IMR-90 (cell line): Measurements from ENCODE around the gene PET100. TPM values are rescaled to one million over a fixed set of nuclear protein-coding genes. Genes with fewer than 3 reads are reported as not detected.
A peak's percentile ranks its signal among the peaks of the same experiment; 100 is the strongest.

Source experiments
- ATAC-seq: fragments of 200-7000 bp; cut with Tn5 transposase; 2 replicates; pipeline ENCODE4 v1.9.1; 2020; ENCODE audit warnings: low read depth, mild to moderate bottlenecking, moderate library complexity
- BruUV-seq: library from RNA; stranded (reverse); fragments of 400-500 nt; replicated peaks from 2 replicates; lab custom pipeline; 2021; lab: Mats Ljungman, UMichigan
- CTCF ChIA-PET: fragments of 300-600 bp; formaldehyde crosslinking; extraction: SDS; loops from one replicate; lab custom pipeline; 2021; ENCODE audit warnings: antibody characterized with exemption; lab: Yijun Ruan, JAX
- POLR2A ChIA-PET: fragments of 300-600 bp; sonication (Branson Sonifier 250); formaldehyde crosslinking; loops from one replicate; lab custom pipeline; 2022; ENCODE audit warnings: antibody characterized with exemption; ENCODE audit not compliant: unreplicated experiment; lab: Charles Lee
- DNase-seq: peaks from one replicate; pipeline ENCODE4 v3.0.0; 2013
- H2AFZ ChIP-seq: replicated peaks from 2 replicates; pipeline ENCODE3; 2013; ENCODE audit warnings: low read length, mild to moderate bottlenecking; ENCODE audit not compliant: poor library complexity
- H2AK5ac ChIP-seq: 2 replicates; pipeline ENCODE4 v1.6.1; 2013; ENCODE audit warnings: low read depth, low read length, inconsistent platforms
- H2AK9ac ChIP-seq: replicated peaks from 2 replicates; pipeline ENCODE3; 2013; ENCODE audit warnings: mild to moderate bottlenecking, low read depth, low read length, moderate library complexity; ENCODE audit not compliant: poor library complexity
- H2BK120ac ChIP-seq: 2 replicates; pipeline ENCODE4 v1.6.1; 2013; ENCODE audit warnings: low read depth, low read length, inconsistent platforms
- H2BK15ac ChIP-seq: 3 replicates; pipeline ENCODE4 v1.6.1; 2013; ENCODE audit warnings: low read depth, low read length, inconsistent platforms
- H2BK20ac ChIP-seq: 2 replicates; pipeline ENCODE4 v1.6.1; 2013; ENCODE audit warnings: low read depth, mild to moderate bottlenecking, inconsistent platforms, low read length, moderate library complexity
- H2BK5ac ChIP-seq: 2 replicates; pipeline ENCODE4 v1.6.1; 2013; ENCODE audit warnings: mild to moderate bottlenecking, low read depth, low read length, inconsistent platforms; ENCODE audit not compliant: poor library complexity, severe bottlenecking
- H3K14ac ChIP-seq: replicated peaks from 2 replicates; pipeline ENCODE4 v1.6.1; 2013; ENCODE audit warnings: low read depth, low read length, inconsistent platforms
- H3K18ac ChIP-seq: 2 replicates; pipeline ENCODE4 v1.6.1; 2013; ENCODE audit warnings: low read depth, low read length, control low read depth
- H3K23ac ChIP-seq: 2 replicates; pipeline ENCODE4 v1.6.1; 2013; ENCODE audit warnings: low read depth, low read length, inconsistent platforms
- H3K27ac ChIP-seq: 2 replicates; pipeline ENCODE4 v1.5.1; 2013; ENCODE audit warnings: mild to moderate bottlenecking, control low read depth, low read length; ENCODE audit not compliant: insufficient read depth
- H3K27me3 ChIP-seq: 2 replicates; pipeline ENCODE4 v1.6.1; 2013; ENCODE audit warnings: low read length; ENCODE audit not compliant: control insufficient read depth, insufficient read depth
- H3K36me3 ChIP-seq: 2 replicates; pipeline ENCODE4 v1.6.1; 2013; ENCODE audit warnings: low read length, mixed read lengths; ENCODE audit not compliant: control insufficient read depth, insufficient read depth
- H3K4ac ChIP-seq: 2 replicates; pipeline ENCODE4 v1.6.1; 2013; ENCODE audit warnings: low read depth, low read length, inconsistent platforms
- H3K4me1 ChIP-seq: 2 replicates; pipeline ENCODE4 v1.6.1; 2013; ENCODE audit warnings: low read length, mixed read lengths; ENCODE audit not compliant: control insufficient read depth, insufficient read depth
- H3K4me2 ChIP-seq: 2 replicates; pipeline ENCODE4 v1.6.1; 2013; ENCODE audit warnings: low read depth, mild to moderate bottlenecking, control low read depth, low read length, moderate library complexity
- H3K4me3 ChIP-seq: 2 replicates; pipeline ENCODE4 v1.5.1; 2013; ENCODE audit warnings: low read depth, mild to moderate bottlenecking, control low read depth, low read length, moderate library complexity; ENCODE audit not compliant: insufficient read depth
- H3K56ac ChIP-seq: 2 replicates; pipeline ENCODE4 v1.6.1; 2013; ENCODE audit warnings: low read length, inconsistent platforms; ENCODE audit not compliant: insufficient read depth; ENCODE audit errors: extremely low read depth
- H3K79me1 ChIP-seq, 2 experiments: 2 replicates each; pipeline ENCODE4 v1.6.1; 2013; ENCODE audit warnings: low read length in 2 of 2, inconsistent platforms in 1 of 2, low read depth in 1 of 2
- H3K9ac ChIP-seq: 2 replicates; pipeline ENCODE4 v1.6.1; 2013; ENCODE audit warnings: low read depth, low read length, control low read depth
- H3K9me1 ChIP-seq: 2 replicates; pipeline ENCODE4 v1.6.1; 2013; ENCODE audit warnings: low read length, inconsistent platforms; ENCODE audit not compliant: insufficient read depth
- H3K9me3 ChIP-seq: 2 replicates; pipeline ENCODE4 v1.6.1; 2013; ENCODE audit warnings: low read length; ENCODE audit not compliant: control insufficient read depth, insufficient read depth
- H4K20me1 ChIP-seq: 2 replicates; pipeline ENCODE4 v1.6.1; 2013; ENCODE audit warnings: low read length, inconsistent platforms; ENCODE audit not compliant: insufficient read depth
- H4K5ac ChIP-seq: 2 replicates; pipeline ENCODE4 v1.6.1; 2013; ENCODE audit warnings: mild to moderate bottlenecking, low read depth, low read length, control low read depth
- H4K8ac ChIP-seq, 2 experiments: 2 replicates each; pipeline ENCODE4 v1.6.1; 2013; ENCODE audit warnings: low read depth in 2 of 2, low read length in 2 of 2, control low read depth in 1 of 2, inconsistent platforms in 1 of 2
- H4K91ac ChIP-seq: 2 replicates; pipeline ENCODE4 v1.6.1; 2013; ENCODE audit warnings: low read depth, low read length, inconsistent platforms; ENCODE audit not compliant: insufficient read depth
- BHLHE40 ChIP-seq: fragments of 150-350 bp; IDR thresholded peaks from 2 replicates; pipeline ENCODE4 v1.6.1; 2016; ENCODE audit warnings: mild to moderate bottlenecking, low read depth, low read length
- MAZ ChIP-seq: IDR thresholded peaks from 2 replicates; pipeline ENCODE4 v1.6.1; 2012; ENCODE audit warnings: low read depth, mild to moderate bottlenecking, low read length, improper control_type of control experiment, moderate library complexity, borderline replicate concordance
- MXI1 ChIP-seq: IDR thresholded peaks from 2 replicates; pipeline ENCODE4 v1.6.1; 2012; ENCODE audit warnings: low read depth, mild to moderate bottlenecking, low read length, moderate library complexity, borderline replicate concordance
- WGBS, 2 experiments: methylation state at CpG; one replicate each; pipeline versions ENCODE4 v1.1.5 to v1.1.7; 2013; ENCODE audit warnings: missing lambda C conversion rate in 2 of 2; ENCODE audit not compliant: insufficient read length in 1 of 2; ENCODE audit errors: extremely low coverage in 2 of 2; 5-methylcytosine and 5-hydroxymethylcytosine counted together
- dilution Hi-C: fragments of 300-500 bp; cut with HindIII; formaldehyde crosslinking; loops from one replicate; pipeline ENCODE4 v1.14.3; 2018; ENCODE audit warnings: low sequenced_read_pairs; ENCODE audit not compliant: unreplicated experiment
- in situ Hi-C: fragments of 300-500 bp; cut with MboI; formaldehyde crosslinking; loops from 3 replicates; pipeline ENCODE4 v1.14.3; 2019; ENCODE audit warnings: low sequenced_read_pairs, inconsistent platforms, mixed read lengths
- intact Hi-C: fragments of 100-400 bp; cut with micrococcal nuclease; formaldehyde crosslinking; loops from 2 replicates; pipeline ENCODE4 v1.10.0; 2022
- polyA plus RNA-seq, 3 experiments: library from polyadenylated mRNA; depleted of rRNA; stranded (reverse); fragments of >200 nt; gene quantifications; 2 replicates each; pipeline ENCODE4 v1.2.3, GENCODE V29; 2012; ENCODE audit warnings: low replicate concordance in 1 of 3
- total RNA-seq: library from RNA; depleted of rRNA; stranded (reverse); fragments of >200 nt; gene quantifications from 2 replicates; pipeline ENCODE4 v1.2.3, GENCODE V29; 2012

Gene PET100
- total and polyA plus RNA-seq, 2 of the 4 experiments (the other 2 are of a cell fraction), result 1.4 to 31.4 TPM

- TF ChIP-seq MAZ, result no peak
Measured at GRCh38 chr19:7631577-7631976, 2.0 kb downstream of the PET100 start (continued).

DNA sequence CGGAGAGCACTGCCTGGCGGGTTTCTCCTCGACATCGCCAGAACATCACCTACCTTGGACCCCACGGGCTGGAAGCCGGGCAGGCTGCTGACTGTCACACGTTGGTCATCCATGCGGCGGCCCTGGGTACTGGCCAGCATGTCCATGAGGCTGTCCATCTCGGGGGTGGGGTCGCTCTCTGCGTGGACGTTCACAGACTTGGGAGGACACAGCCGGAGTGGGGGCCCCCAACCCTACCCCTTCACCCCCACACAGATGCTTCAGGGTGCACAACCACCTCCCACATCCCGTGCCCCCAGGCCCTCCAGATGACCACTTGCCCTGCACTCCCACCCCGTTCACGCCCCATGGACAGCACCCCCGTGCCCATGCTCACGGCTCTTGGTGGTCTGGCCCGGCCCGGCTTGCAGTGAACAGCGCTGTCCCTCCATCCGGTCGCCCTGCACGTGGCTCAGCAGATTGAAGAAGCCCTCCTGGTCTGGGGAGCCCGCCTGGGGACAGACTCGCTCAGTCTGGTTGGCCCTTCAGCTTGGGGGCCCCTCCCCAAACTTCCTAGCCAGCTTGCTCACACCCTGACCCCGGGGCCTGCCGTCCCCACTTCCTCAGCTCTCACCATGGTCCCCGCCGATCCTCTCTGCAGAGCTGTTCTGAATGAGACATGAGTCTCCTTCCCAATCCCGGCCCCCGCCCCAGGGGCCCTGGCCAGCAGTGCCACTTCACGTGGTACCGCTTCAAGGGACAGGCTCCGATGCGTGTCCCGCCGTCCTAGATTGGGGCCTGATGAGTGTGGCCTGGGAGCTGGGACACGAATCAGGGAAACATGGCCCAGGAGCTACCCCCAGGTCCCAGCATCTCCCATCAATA is 3.0 kb downstream of the PET100 start:
- no peak overlapping the region for H3K9ac ChIP-seq
- peak overlapping the region; percentile 19 for H2AK9ac ChIP-seq
- no peak overlapping the region for H3K56ac ChIP-seq
- H2BK5ac ChIP-seq, result no peak overlapping the region
- H2AFZ ChIP-seq, result no peak overlapping the region
- CTCF ChIA-PET, result no interaction called here
- dilution Hi-C loops (no loop called here), intact Hi-C loops (no loop called here), in situ Hi-C loops (no loop called here)
- H2BK120ac ChIP-seq, result no peak overlapping the region
- no peak for TF ChIP-seq BHLHE40
- TF ChIP-seq MXI1, result no peak
- H2AK5ac ChIP-seq, result no peak overlapping the region
- ATAC-seq (no peak), DNase-seq (no peak)
- H3K4me2 ChIP-seq, result no peak overlapping the region
- H3K36me3 ChIP-seq, result peaks cover 4% of the 10 kb centered on the region; the same call in 1 of the 2 replicates
- peaks cover 0 to 32% of the 10 kb centered on the region in 2 experiments; a peak in 3 of 4 replicates for H3K79me1 ChIP-seq
- no peak overlapping the region for H4K91ac ChIP-seq
- no peak overlapping the region for H3K27ac ChIP-seq
- H2BK20ac ChIP-seq, result no peak overlapping the region
- no peak overlapping the region for H2BK15ac ChIP-seq
- POLR2A ChIA-PET, result interaction anchor here (0.6 kb wide), 1 partner anchor 65 kb away, joined by 3 read pairs; no protein-coding TSS in a partner anchor
- peaks cover 8% of the 10 kb centered on the region; the same call in 1 of the 2 replicates for H3K9me1 ChIP-seq
- H3K18ac ChIP-seq, result no peak overlapping the region
- H3K4ac ChIP-seq, result no peak overlapping the region
- no peaks in the 10 kb centered on the region for H4K20me1 ChIP-seq
- no TSS peak for BruUV-seq
- no peak overlapping the region for H3K14ac ChIP-seq
- no peak overlapping the region for H4K8ac ChIP-seq
- H3K23ac ChIP-seq, result no peak overlapping the region
- H4K5ac ChIP-seq, result no peak overlapping the region
- no peaks in the 10 kb centered on the region for H3K9me3 ChIP-seq
- no peak overlapping the region for H3K4me3 ChIP-seq
- H3K27me3 ChIP-seq, result peaks cover 14% of the 10 kb centered on the region; the same call in 1 of the 2 replicates
- H3K4me1 ChIP-seq, result peaks cover 8% of the 10 kb centered on the region; the same call in 1 of the 2 replicates
- WGBS, 2 experiments, result 96% methylated on average over 20 of the region's 40 CpGs; no CpG with 5 or more reads in 1 of the 2 experiments
